Right lobe of liver (tissue), 6 donors: ENCODE measurements around the gene TRPM3. TPM values are rescaled to one million over a fixed set of nuclear protein-coding genes. Genes with fewer than 3 reads are reported as not detected.

ENCODE experiments used
- ATAC-seq, 4 donors: fragments of 200-7000 bp; cut with Tn5 transposase; one replicate each; pipeline ENCODE4 v1.9.1; 2020; ENCODE audit warnings: mild to moderate bottlenecking in 4 of 4, moderate library complexity in 4 of 4
- DNase-seq, 3 donors: peaks; one replicate each; pipeline ENCODE4 v3.0.0-alpha.2; 2020
- H3K27ac ChIP-seq, 3 donors: fragments of 200-600 bp; one replicate each; pipeline ENCODE4 v1.8.0; 2022
- H3K27me3 ChIP-seq, 2 donors: fragments of 200-600 bp; one replicate each; pipeline ENCODE4 v1.8.0; 2022
- H3K36me3 ChIP-seq, 4 donors: fragments of 200-600 bp; sonication (generic) in 1 of 4; one replicate each; pipeline versions ENCODE4 v1.5.1 to v1.8.0; 2017 to 2022; ENCODE audit warnings: control low read depth in 1 of 4
- H3K4me1 ChIP-seq, 4 donors: fragments of 200-600 bp; sonication (generic) in 1 of 4; one replicate each; pipeline versions ENCODE4 v1.5.1 to v1.8.0; 2017 to 2022; ENCODE audit warnings: control low read depth in 1 of 4
- H3K4me3 ChIP-seq, 3 donors: fragments of 200-600 bp; one replicate each; pipeline ENCODE4 v1.8.0; 2022
- H3K9me3 ChIP-seq, 4 donors: fragments of 200-600 bp; sonication (generic) in 1 of 4; one replicate each; pipeline versions ENCODE4 v1.5.1 to v1.8.0; 2017 to 2022; ENCODE audit warnings: control low read depth in 1 of 4
- CTCF ChIP-seq, 4 donors: fragments of 200-600 bp in 3 of 4; fragments of 450-650 bp in 1 of 4; IDR thresholded peaks; one replicate each; pipeline versions ENCODE4 v1.5.1 to v1.8.0; 2016 to 2022; ENCODE audit warnings: antibody characterized with exemption in 4 of 4, mild to moderate bottlenecking in 2 of 4
- POLR2A ChIP-seq: fragments of 450-650 bp; IDR thresholded peaks from one replicate; pipeline ENCODE4 v1.6.1; 2017; ENCODE audit warnings: antibody characterized with exemption, mild to moderate bottlenecking
- WGBS: methylation state at CpG from one replicate; pipeline ENCODE4 v1.1.6; 2018; ENCODE audit warnings: low coverage, low lambda C conversion rate; ENCODE audit not compliant: insufficient coverage; ENCODE audit errors: missing lambda C conversion rate; 5-methylcytosine and 5-hydroxymethylcytosine counted together
- intact Hi-C, 2 donors: fragments of 100-400 bp; cut with DNase I; formaldehyde crosslinking; loops; one replicate each; pipeline versions ENCODE4 v1.11.2 to v1.14.1; 2022
- total RNA-seq, 6 experiments: library from RNA; depleted of rRNA in 2 of 6; stranded (reverse); fragments of >200 nt in 2 of 6; fragmentation: NEBNext Ultra II Directional in 3 of 6; extraction: Animal tissue kit (Norgen Biotek cat#: 25700) in 3 of 6; gene quantifications; one replicate each; pipeline versions ENCODE4 v1.1.0 to v1.2.4, GENCODE V29; 2016 to 2023
- donor health status: DM: no; HTN: yes; CAD: no.
- donor health status: DM: no; HTN: no; CAD: no.
- donor health status: DM: no; HTN: no; CAD: no.
- donor health status: DM: no; HTN: yes; CAD: no.
- donor health status: DM: no; HTN: yes; CAD: no.

TRPM3 gene
- total RNA-seq, 6 experiments from 2014 or later = 0.26 to 0.56 (median 0.39) TPM

GRCh38 chr9:71122022-71122275, 528 bp upstream of the TRPM3 start:
- H3K36me3 ChIP-seq = no peaks in the 10 kb centered on the region
- no peak overlapping the region for H3K27ac ChIP-seq
- WGBS = 9% methylated on average over 1 of the region's 1 CpG
- H3K9me3 ChIP-seq = no peaks in the 10 kb centered on the region
- ATAC-seq = no peak
- H3K27me3 ChIP-seq = no peaks in the 10 kb centered on the region
- H3K4me1 ChIP-seq = no peaks in the 10 kb centered on the region
- no peak for TF ChIP-seq CTCF (IDR thresholded peaks at IDR 0.05)
- no peak overlapping the region for H3K4me3 ChIP-seq
- no peak for DNase-seq
- intact Hi-C loops = no loop called here

- Histone ChIP-seq H3K27ac (no peak overlapping the region), H3K9me3 (no peaks in the 10 kb centered on the region), H3K27me3 (no peaks in the 10 kb centered on the region), H3K4me3 (no peak overlapping the region), H3K4me1 (peaks cover 0 to 3% (median 0%) of the 10 kb centered on the region in 4 donors), H3K36me3 (no peaks in the 10 kb centered on the region)
- DNase-seq (no peak), ATAC-seq (peak in 1 of 4 donors; percentile 21)
- 23% methylated on average over 5 of the region's 11 CpGs for WGBS
- TF ChIP-seq POLR2A (no peak), CTCF (IDR thresholded peaks at IDR 0.05) (no peak)
- intact Hi-C loops = no loop called here
Observed at GRCh38 chr9:71120501-71121247, 747 bp downstream of the TRPM3 start.

GRCh38 chr9:71119746-71120145, 1.7 kb downstream of the TRPM3 start:
- ATAC-seq (no peak), DNase-seq (no peak)
- Histone ChIP-seq H3K4me1 (peaks cover 0 to 3% (median 0%) of the 10 kb centered on the region in 4 donors), H3K27ac (no peak overlapping the region), H3K36me3 (no peaks in the 10 kb centered on the region), H3K27me3 (no peaks in the 10 kb centered on the region), H3K9me3 (no peaks in the 10 kb centered on the region), H3K4me3 (no peak overlapping the region)
- 79% methylated on average over 2 of the region's 2 CpGs for WGBS
- intact Hi-C loops = no loop called here
- TF ChIP-seq POLR2A (no peak), CTCF (IDR thresholded peaks at IDR 0.05) (no peak)

- ATAC-seq = no peak
- no peak for DNase-seq
- H3K4me1 ChIP-seq = peaks cover 0 to 3% (median 0%) of the 10 kb centered on the region in 4 donors
- no peak overlapping the region for H3K27ac ChIP-seq
- no peaks in the 10 kb centered on the region for H3K27me3 ChIP-seq
- intact Hi-C loops = no loop called here
- H3K9me3 ChIP-seq = no peaks in the 10 kb centered on the region
- TF ChIP-seq CTCF (IDR thresholded peaks at IDR 0.05) = no peak
- no peak for TF ChIP-seq POLR2A
- 54% methylated on average over 2 of the region's 2 CpGs for WGBS
- H3K4me3 ChIP-seq = no peak overlapping the region
- H3K36me3 ChIP-seq = no peaks in the 10 kb centered on the region
Observed at GRCh38 chr9:71118324-71118723, 3.1 kb downstream of the TRPM3 start.
